ENCODE results near the gene PTX3.

The PTX3 gene

GRCh38 chr3:157475921-157476414 is 39.3 kb downstream of the PTX3 start:
- no peak for DNase-seq (ENCODE audit: low read depth, low spot score)

- no peak for DNase-seq (ENCODE audit: low read depth, low spot score)
Measured at GRCh38 chr3:157477441-157477840, 40.8 kb downstream of the PTX3 start.

- DNase-seq (ENCODE audit: low read depth, low spot score), result no peak
Measured at GRCh38 chr3:157479464-157480243, 43.0 kb downstream of the PTX3 start.

- DNase-seq (ENCODE audit: low read depth, low spot score), result no peak
Measured at GRCh38 chr3:157487339-157487738, 50.7 kb downstream of the PTX3 start.

GRCh38 chr3:157488144-157488543 is 51.5 kb downstream of the PTX3 start:
- DNase-seq (ENCODE audit: low read depth, low spot score), result no peak

GRCh38 chr3:157491136-157491535 is 54.5 kb downstream of the PTX3 start:
- no peak for DNase-seq (ENCODE audit: low read depth, low spot score)
